GM18526 (cell line): ENCODE measurements around the gene MFRP.

Experiments used
- POLR2A ChIP-seq: IDR thresholded peaks from 3 replicates; pipeline ENCODE4 v1.6.1; 2011; ENCODE audit not compliant: insufficient read length; ENCODE audit errors: extremely low read depth

MFRP gene

GRCh38 chr11:119351232-119351631, 4.7 kb upstream of the MFRP start:
- no peak for TF ChIP-seq POLR2A

- TF ChIP-seq POLR2A, result no peak
These were observed 3.8 kb upstream of the MFRP start for GRCh38 chr11:119350302-119350701.

GRCh38 chr11:119347940-119348605, 1.6 kb upstream of the MFRP start:
- no peak for TF ChIP-seq POLR2A

- no peak for TF ChIP-seq POLR2A
These were observed 737 bp upstream of the MFRP start for GRCh38 chr11:119347242-119347641.

GRCh38 chr11:119345685-119346084, 820 bp downstream of the MFRP start:
- no peak for TF ChIP-seq POLR2A

GRCh38 chr11:119344291-119345010, 2.1 kb downstream of the MFRP start:
- no peak for TF ChIP-seq POLR2A

- TF ChIP-seq POLR2A, result no peak
These were observed 2.8 kb downstream of the MFRP start for GRCh38 chr11:119343726-119344125.

GRCh38 chr11:119342362-119343130, 4.0 kb downstream of the MFRP start:
- no peak for TF ChIP-seq POLR2A

GRCh38 chr11:119342023-119342300, 4.5 kb downstream of the MFRP start:
- TF ChIP-seq POLR2A, result no peak

- no peak for TF ChIP-seq POLR2A
These were observed 5.1 kb downstream of the MFRP start for GRCh38 chr11:119341222-119342022.

GRCh38 chr11:119340335-119341221, 5.9 kb downstream of the MFRP start, which contains the start of gene C1QTNF5:
C1QTNF5 (minus strand) TSS chr11:119340883; CDS start chr11:119340397, 486 bp downstream.
- TF ChIP-seq POLR2A, result no peak

GRCh38 chr11:119339589-119340334, 6.7 kb downstream of the MFRP start:
- TF ChIP-seq POLR2A, result no peak

- no peak for TF ChIP-seq POLR2A
These were observed 7.4 kb downstream of the MFRP start for GRCh38 chr11:119338965-119339588.
